A673 (cell line): ENCODE measurements around the gene DOCK4.

Experiments
- CTCF ChIP-seq: fragments of 300-800, 200-600 bp; sonication (generic); conservative IDR thresholded peaks from 2 replicates; pipeline ENCODE4 v1.5.1; 2017; ENCODE audit warnings: low read depth, mild to moderate bottlenecking, antibody characterized with exemption, low read length, moderate library complexity, mixed read lengths
- EZH2 ChIP-seq: fragments of 200-600 bp; sonication (generic); IDR thresholded peaks from 2 replicates; pipeline ENCODE4 v1.6.1; 2017; ENCODE audit warnings: borderline replicate concordance, low read depth, mild to moderate bottlenecking, mixed read lengths, antibody characterized with exemption, low read length; ENCODE audit not compliant: poor library complexity, severe bottlenecking

GRCh38 chr7:112193915-112194502, 12.2 kb downstream of the DOCK4 start:
- TF ChIP-seq CTCF: no peak
- no peak for TF ChIP-seq EZH2
